ENCODE measurements around the gene MTERF4.

DNA sequence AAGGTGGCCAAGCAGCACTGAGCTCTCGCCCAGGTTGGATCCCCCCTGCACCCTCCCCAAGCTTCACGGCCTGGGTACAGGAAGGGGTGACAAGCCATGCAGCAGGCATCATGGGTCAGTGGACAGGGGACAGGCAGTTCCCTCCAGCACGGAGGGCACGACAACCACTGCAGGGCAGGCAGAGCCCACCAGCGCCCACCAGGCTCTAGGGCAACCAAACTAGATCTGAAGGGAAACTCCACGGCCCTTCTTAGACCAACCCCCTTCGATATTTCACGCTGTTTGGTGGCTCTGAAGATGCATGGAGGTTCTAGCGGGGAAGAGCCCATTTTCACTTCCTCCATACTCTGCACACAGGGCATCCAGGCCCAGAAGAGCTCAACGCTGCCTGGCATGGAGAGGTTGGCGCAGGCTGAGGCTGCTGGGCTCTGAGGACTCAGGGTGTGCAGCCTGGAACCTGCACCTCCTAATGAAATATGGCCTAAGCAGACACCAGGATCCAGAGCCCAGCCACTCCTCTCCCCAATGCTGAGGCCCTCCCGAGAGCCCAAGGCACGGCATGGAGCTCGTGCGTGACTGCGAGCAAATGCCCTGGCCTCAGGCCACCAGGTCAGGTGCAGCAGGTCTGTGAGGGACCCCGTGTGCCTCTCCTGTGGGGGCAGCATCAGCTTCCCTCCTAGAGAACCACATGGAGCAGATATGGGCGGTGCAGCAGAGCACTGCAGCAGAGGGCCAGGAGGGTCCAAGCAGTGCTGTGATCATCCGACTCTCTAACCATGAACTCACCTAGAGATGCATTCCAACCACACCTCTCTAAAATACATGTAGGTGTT lies 8.7 kb upstream of the MTERF4 start:
- TF ChIP-seq CTCF (IDR thresholded peaks at IDR 0.05; ENCODE audit: low read length) (no peak), EZH2phosphoT487 (IDR thresholded peaks at IDR 0.05; ENCODE audit: low read length) (no peak)

Measured in MM.1S (cell line).